AML-193 (cell line): ENCODE data around the gene ABR.
"Not testable (repeated sequence)": the region's sequence is repeated elsewhere in the genome, so short reads cannot be mapped to it uniquely, and the experiment has no call there.

Experiments used
- DNase-seq, 2 experiments: peaks; one replicate each; lab custom pipeline; 2025; lab: John Stamatoyannopoulos, UW

Gene ABR

DNA sequence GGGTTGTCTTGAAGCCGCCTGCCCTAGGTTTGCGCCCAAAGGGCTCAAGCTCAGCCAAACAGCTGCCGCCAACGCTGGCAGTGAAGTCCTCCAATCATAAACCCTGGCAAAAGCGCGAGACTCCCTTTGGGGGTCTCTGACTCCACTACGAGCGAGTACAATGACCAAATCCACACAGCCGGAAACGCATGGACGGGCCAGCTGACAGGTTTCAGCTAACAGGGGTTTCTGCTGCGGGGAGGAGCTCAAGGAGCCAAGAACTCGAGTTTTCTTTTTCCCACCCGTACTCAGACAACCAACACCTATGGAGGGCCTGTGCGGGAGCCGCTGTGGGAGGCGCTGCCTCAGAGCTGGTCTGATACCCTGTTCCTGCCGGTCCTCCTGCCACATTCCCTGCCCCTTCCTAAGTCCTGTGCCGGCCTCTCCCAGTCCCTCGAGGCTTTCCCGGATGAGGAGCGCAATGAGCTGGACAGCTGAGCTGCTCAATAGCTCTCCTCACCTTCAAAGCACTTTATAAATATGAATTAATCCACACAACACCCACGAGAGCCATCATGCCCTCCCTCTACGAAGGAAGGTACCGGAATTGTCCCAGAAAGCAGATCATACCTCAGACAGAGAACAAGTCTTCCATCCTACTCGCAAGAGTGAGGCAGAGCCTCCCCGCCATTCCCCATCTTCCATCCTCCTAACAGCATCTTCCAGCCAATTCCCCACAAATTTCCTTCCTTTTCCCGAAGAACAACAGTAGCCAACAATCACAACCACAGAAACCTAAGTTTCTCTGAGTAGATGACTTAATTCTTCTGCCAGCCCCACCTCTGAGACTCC, 6.1 kb downstream of the ABR start:
- DNase-seq = no peak

DNA sequence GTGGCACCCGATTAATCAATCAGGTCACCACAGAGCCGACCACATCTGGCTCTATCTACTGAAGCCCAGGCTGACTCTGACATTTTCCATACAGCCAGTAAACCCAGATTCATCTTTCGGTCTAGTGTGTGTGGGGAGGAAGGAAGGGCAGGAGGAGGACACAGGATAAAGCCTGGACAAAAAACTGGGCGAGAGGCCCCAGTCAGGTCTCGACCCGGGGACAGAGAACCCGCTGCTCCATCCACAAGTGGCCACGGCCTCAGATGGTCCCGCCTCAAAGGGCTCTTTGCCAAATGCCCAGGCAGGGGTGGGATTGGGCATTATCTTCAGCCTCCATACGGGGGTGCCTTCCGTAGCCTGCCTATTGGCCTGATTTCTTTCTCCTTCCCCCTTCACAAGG, 7.8 kb downstream of the ABR start:
- DNase-seq = no peak

DNA sequence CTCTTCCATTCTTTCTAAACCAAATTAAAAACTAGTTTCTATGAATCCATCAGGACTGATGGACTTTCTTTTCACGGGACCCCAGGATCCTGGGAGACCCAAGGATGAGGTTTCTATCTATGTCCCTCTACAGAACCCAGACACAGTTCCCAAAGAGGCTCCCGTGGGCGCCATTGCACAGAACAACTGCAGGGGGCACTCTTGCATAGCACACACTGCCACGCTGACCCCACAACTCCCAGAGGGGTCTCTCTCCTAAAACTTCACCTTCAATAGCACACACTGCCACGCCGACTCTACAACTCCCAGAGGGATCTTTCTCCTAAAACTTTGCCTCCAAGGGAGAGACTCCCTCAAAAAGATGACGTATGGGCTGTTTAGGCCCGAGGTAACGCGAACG, 9.0 kb downstream of the ABR start:
- DNase-seq = no peak

GRCh38 chr17:1169929-1170312, 9.9 kb downstream of the ABR start:
- no peak for DNase-seq

- no peak for DNase-seq
Observed at GRCh38 chr17:1169221-1169928, 10.4 kb downstream of the ABR start.

- no peak for DNase-seq
Observed at GRCh38 chr17:1168533-1169220, 11.1 kb downstream of the ABR start.

- no peak for DNase-seq
Observed at GRCh38 chr17:1166276-1166675, 13.5 kb downstream of the ABR start.

- no peak for DNase-seq
Observed at GRCh38 chr17:1165836-1166235, 13.9 kb downstream of the ABR start.

- DNase-seq = no peak
Observed at GRCh38 chr17:1164935-1165556, 14.7 kb downstream of the ABR start.

DNA sequence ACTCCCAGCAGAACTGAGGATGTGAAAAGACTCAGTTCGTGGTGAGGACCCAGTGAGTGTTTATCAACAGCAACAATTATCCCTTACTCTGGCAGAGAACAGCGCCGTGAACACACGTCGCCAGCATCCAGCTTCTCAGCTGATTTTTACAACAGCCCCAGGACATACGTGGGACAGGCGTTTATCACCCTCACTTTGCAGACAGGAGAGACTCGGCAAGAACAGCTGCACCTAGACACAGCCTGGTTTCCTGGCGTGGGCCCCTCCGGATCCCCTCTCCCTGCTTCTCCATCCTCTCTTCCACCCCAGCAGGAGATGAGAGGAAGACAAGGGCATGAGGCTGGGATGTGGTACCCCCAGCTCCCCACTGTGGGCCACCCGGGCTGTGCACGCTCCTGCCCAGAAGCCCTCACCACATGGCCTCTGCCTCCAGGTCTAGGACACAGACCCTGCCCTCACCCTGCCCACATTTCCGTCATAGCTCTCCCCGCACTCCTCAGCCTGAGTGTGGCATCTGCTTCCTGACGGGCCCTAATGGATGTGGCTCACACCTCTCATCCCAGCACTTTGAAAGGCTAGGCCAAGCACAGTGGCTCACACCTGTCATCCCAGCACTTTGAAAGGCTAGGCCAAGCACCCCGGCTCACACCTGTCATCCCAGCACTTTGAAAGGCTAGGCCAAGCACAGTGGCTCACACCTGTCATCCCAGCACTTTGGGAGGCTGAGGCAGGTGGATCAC, 17.5 kb downstream of the ABR start:
- DNase-seq = no peak

DNA sequence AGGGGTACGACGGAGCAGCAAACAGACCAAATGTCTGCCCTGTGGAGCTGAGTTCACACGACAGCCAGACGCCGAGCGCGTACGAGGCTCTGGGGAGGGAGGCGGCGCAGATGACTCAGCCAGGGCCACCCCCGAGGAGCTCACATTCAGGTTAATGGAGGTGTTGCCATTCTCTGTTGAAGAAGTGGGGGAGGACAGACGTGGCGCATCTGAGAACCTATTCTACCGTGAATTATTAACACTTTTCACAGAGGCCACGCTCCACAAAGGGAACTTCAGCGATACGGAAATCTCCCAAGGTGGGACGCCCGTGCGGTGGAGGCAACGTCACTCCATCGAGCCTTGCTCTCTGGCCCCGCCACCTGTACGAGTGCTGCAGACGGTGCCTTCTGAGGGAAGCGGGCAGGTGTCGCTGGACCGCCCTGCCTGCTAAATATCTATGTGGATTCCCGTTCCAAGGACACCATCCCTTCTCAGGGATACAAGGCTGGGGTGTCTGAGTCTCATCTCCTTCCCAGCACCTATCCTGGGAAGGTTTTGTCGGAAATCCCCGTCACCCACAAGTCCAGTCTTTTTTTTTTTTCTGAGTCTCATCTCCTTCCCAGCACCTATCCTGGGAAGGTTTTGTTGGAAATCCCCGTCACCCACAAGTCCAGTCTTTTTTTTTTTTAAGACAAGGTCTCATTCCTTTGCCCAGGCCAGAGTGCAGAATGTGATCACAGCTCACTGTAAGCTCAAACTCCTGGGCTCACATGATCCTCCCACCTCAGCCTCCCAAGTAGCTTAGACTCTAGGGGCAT, 19.0 kb downstream of the ABR start:
- no peak for DNase-seq

DNA sequence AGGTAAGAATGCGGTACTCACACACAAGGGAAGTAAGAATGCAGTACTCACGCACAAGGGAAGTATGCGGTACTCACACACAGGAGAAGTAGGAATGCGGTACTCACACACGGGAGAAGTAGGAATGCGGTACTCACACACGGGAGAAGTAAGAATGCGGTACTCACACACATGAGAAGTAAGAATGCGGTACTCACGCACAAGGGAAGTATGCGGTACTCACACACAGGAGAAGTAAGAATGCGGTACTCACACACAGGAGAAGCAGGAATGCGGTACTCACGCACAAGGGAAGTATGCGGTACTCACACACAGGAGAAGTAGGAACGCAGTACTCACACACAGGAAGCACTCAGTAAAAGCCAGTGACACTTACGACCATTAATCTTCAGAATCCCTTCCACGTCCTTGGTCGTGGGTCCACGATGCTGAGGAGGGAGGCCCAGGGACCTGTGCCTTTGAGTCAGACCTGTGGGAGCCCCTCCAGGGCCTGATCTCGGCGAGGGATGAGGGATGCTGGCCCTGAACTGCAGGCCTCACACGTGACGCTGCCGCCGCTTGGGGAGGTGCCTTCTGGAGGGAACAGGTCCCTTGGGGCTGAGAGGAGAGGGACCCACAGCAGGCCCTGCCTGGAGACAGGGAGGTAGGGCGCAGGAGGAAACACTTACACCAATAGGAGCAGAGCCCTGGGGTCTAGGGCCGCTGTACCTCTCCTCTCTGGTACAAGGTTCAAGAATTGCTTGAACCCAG, 20.2 kb downstream of the ABR start:
- DNase-seq = no peak

- no peak for DNase-seq
Observed at GRCh38 chr17:1158879-1159278, 20.9 kb downstream of the ABR start.

- DNase-seq = no peak
Observed at GRCh38 chr17:1156864-1157263, 22.9 kb downstream of the ABR start.

- no peak for DNase-seq
Observed at GRCh38 chr17:1154704-1155103, 25.1 kb downstream of the ABR start.

GRCh38 chr17:1153795-1154546, 25.8 kb downstream of the ABR start:
- DNase-seq = no peak

DNA sequence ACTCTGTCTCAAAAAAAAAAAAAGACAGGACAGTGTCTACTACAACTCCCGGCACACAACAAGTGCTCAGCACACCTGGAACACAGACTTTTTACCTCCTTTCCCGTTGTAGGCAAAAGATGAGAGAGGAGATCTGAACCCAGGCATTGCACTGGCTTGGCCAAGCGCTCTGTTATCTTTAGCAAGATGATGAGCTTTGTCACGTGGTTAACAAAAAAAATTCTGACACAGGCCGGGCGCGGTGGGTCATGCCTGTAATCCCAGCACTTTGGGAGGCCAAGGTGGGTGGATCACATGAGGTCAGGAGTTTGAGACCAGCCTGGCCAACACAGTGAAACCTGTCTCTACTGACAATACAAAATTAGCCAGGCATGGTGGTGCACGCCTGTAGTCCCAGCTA, 27.2 kb downstream of the ABR start:
- DNase-seq = not testable (repeated sequence)

GRCh38 chr17:1150863-1151600, 28.7 kb downstream of the ABR start:
- no peak for DNase-seq

DNA sequence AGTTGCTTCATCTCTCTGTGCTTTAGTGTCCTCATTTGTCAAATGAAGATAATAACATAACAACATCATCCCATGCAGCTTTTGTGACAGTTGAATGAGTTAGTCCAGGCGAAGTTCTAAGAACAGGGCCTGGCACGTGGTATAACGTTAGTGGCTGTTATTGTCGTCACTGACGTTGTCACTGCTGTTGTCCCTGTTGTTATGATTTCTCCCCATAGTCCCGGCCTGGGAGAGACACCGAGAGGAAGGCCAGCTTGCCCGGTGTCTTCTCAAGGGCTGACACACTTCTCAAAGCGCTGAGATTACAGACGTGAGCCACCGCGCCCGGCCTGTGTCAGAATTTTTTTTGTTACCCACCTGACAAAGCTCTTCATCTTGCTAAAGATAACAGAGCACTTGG, 29.9 kb downstream of the ABR start:
- no peak for DNase-seq
